NCI-H2227 (cell line): ENCODE data around the gene FZD10.

Source experiments
- DNase-seq: peaks from one replicate; lab custom pipeline; 2025; ENCODE audit not compliant: unreplicated experiment; lab: John Stamatoyannopoulos, UW

Gene FZD10

GRCh38 chr12:130162267-130162666 is at the start of gene FZD10:
FZD10 (plus strand) TSS chr12:130162464; CDS start chr12:130162943, 479 bp downstream.
- DNase-seq = no peak

DNA sequence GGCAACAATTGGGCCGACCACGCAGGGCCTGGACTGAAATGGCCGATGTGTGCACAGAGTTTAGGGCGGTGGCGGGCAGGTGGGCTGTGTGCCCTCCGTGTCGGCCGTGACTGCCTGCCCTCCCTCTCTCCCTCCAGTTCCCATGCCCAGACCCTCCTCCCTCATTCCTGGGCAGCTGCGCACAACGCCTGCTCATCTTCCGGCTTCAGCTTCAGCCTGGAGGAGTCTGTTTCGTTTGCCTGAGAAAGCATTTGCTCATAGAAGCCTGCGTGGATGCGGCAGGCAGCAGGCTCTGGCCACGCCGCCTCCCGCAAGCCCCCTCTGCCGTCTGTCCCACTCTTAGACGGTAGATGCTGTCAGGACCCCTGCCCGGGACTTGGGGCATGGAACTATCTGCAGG is 47.3 kb upstream of the FZD10 start:
- DNase-seq = no peak

DNA sequence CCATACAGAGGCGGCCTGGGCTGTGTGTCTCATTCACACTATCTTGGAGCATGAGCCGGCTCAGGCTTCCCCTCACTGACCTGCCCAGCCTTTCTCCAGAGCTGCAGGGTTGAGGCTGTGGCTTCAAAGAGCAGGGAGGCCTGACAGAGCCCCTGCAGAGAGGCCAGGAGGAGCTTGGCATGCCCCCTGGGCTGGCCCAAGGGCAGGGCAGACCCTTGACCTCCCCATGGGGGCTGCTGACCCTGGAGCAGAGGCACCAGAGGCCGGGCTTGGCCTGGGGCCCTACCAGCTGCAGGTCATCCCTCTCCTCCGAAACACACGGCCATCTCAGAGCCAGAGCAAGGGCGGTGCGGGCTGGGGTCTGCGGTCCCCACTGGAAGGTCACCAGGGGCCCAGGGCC is 46.6 kb upstream of the FZD10 start:
- no peak for DNase-seq

GRCh38 chr12:130116791-130117190 is 45.5 kb upstream of the FZD10 start:
- no peak for DNase-seq

DNA sequence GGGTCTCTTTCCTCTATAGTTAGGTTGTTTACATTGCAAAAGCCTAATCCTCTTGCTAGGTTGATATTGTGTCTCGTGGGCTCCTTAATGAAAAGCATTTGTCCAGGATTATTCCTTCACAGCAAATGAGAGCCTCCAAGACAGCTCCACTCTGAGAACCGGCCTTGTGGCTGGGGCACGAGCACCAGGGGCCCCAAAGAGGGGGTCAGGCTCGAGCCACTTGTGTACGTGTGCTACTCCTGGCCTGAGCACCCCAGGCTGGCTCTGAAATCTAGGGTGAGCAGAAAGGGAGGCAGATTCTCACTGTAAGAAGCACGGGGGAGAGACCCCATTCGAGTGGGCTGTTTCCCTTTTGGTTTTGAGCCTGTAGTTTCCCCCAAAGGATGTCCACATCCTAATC is 45.0 kb upstream of the FZD10 start:
- no peak for DNase-seq

DNA sequence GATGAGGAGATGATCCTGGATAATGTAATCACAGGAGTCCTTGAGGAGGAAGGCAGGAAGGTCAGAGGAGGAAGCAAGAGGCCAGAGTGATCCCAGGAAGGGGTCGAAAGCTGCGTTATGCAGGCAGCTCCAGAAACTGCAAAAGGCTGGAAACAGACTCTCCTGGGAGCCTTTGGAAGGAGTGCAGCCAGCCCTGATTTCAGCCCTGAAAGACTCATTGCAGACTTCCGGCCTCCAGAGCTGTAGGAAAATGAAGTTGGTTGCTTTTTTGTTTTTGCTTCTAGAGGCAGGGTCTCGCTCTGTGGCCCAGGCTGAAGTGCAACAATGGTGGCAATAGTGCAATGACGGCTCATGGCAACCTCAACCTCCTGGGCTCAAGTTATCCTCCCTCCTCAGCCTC is 44.6 kb upstream of the FZD10 start:
- no peak for DNase-seq

DNA sequence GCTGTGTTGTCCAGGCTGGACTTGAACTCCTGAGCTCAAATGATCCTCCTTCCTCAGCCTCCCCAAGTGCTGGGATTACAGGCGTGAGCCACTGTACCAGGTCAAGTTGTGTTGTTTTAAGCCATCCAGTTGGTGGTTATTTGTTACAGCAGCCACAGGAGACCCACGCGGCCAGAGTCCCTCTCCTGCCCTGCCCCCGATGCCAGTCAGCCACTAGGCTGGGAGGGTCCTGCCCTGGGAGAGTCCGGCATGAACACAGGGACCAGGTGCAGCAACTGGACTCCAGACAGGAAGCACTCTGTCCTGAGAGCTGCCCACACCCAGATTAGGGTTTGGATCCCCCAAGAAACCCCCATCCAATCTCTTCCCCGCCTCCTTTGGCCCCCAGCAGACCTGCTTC is 44.1 kb upstream of the FZD10 start:
- DNase-seq = no peak

DNA sequence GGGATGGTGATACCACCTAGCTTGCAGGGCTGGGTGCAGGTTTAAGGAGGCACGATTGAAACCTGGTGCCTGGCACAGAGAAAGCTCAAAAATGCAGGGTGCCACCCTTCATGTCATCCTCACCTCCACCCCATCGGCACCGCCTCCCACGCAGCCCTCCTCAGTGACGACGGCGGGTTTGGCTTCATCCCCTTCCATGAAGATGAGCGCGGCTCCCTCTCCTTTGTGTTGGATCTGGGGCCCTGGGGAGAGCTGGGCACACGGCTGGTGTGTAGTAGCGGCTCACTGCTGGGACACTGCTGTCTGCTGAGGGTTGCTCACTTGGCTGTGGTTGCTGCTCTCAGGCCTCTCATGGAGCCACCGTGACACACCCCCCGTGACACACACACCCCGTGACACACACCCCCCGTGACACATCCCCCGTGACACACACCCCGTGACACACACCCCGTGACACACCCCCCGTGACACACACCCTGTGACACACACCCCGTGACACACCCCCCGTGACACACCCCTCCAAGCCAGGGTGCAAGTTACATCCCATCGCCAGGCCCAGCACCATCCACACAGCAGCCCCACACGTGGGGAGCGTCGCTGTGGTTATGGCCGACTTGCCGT is 42.9 kb upstream of the FZD10 start:
- DNase-seq = no peak

DNA sequence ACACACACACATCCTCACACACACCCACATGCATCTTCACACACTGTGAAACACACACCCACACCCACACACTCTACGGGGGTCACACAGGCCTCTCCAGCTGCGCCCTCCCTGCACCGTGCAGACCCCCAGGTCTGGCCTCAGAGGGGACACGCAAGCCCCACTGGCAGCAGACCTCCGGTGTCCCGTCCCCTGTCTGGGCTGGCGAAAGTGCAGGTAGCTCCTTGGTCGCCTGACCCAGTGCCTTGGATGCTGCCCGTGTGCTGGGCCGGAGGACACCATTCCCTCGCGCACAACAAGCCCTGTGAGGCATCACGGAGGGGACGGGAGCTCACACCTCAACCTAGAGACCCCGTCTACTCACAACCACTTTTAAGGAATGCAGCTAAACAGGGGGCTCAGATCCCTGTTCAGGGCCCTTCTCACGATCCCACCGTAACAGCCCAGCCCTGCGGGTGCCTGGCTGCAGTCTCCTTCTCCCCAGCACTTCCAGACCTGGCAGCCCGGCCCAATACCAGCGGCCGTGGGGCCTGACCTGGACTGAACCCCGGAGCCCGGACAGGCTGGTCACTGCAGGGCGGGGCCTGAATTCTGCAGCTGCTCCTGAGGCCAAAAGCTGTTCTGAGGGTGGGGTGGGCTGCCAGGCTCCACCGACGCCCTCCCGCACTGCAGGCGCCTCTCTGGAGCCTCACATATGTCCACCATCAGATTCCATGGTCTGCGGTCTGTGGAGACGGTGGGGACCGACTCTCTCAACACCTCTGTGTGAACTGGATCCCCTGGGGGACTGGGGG is 42.1 kb upstream of the FZD10 start:
- DNase-seq = no peak

DNA sequence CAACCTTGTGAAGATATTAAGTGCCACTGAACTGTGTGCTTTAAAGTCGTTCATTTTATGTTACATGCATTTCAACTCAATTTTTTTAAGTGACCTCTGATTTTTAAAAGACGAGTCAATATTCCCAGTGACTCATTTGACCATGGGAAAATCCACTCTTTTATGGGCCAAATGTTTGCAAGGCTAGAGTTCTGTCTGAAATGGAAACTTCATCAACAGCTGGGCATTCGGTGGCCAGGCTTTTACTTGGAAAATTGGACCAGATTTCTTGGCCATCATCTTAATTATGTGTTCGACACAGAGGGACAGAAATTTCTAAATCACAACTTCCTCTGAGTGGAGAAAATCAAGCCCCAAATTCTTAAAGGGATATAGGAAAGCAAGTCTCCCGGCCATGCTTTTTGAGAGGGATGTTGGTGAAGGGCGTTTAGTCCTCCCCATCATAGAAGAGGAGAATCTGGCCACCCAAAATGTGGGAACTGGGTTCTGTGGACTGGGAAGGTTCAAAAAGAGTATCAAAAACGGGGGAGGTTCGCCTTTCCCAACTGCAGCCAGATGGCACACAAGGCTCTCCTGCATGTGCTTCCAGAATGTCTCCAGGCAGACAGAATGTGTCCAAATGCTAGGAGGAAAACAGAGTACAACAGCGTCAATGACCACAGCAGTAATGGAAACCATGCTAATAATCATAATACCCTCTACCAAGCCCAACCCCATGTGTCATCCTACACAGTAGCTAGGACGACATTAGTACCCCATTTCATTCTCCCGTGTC is 40.9 kb upstream of the FZD10 start:
- no peak for DNase-seq

- DNase-seq = no peak
Measured at GRCh38 chr12:130122356-130122755, 39.9 kb upstream of the FZD10 start.

GRCh38 chr12:130124106-130124505 is 38.2 kb upstream of the FZD10 start:
- DNase-seq = no peak

DNA sequence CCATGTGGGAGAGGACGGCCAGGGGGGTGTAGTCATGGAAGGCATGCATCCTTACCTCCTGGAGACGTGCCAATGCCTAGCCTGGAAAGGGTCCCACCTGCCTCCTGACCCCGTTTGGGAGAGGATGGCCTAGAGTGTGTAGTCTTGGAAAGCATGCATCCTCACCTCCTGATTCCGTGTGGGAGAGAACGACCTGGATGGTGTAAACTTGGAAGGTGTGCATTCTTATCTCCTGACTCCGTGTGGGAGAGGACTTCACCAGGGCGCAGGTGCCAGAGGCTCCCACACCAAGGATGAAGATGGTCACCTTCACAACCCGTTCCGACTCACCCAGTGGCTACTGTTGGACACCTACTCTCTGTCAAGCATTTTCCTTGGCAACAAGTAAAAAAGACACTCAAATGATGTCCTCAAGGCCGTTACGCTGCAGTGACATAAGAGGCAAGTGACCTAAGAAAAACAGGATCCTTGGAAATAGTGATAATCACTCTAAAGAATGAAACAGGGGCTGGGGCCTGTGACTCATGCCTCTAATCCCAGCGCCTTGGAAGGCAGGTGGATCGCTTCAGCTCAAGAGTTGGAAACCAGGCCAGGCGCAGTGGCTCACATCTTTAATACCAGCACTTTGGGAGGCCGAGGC is 37.5 kb upstream of the FZD10 start:
- no peak for DNase-seq

DNA sequence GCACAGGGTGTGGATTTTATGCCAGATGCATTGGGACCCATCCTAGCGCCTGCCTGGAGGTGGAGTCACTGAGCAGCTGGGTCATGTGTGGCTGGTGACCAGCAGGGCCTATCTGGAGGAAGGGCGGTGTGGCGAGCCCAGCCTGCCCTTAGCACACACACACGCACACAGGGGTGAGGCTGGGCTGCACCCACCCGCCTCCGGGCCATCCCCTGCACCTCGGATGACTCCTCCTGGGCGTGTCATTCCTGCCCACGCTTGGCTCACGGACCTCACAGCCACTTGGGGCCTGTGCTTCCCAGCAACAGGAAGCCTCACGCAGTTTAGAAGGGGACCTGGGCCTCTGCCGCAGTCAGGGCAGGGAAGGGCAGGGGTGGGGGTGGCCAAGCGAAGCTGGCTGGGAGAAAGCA is 36.2 kb upstream of the FZD10 start:
- DNase-seq = no peak

DNA sequence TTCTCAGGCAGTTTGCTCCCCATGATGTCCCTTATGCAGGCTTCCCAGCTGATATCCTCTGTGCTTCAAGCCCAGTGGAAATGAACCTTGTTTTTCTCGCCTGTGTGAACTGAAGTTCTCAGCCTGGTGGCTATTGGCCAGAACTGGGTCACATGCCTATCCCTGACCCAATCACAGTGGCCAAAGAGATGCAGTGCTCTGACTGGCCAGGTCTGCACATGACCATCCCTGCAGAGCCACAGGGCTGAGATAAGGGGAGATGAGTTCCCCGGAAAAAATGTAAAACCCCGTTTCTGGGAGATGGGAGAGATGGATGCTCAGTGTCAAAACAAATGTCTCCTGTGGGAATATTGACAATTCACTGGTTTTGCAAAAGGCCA is 34.7 kb upstream of the FZD10 start:
- DNase-seq = no peak

DNA sequence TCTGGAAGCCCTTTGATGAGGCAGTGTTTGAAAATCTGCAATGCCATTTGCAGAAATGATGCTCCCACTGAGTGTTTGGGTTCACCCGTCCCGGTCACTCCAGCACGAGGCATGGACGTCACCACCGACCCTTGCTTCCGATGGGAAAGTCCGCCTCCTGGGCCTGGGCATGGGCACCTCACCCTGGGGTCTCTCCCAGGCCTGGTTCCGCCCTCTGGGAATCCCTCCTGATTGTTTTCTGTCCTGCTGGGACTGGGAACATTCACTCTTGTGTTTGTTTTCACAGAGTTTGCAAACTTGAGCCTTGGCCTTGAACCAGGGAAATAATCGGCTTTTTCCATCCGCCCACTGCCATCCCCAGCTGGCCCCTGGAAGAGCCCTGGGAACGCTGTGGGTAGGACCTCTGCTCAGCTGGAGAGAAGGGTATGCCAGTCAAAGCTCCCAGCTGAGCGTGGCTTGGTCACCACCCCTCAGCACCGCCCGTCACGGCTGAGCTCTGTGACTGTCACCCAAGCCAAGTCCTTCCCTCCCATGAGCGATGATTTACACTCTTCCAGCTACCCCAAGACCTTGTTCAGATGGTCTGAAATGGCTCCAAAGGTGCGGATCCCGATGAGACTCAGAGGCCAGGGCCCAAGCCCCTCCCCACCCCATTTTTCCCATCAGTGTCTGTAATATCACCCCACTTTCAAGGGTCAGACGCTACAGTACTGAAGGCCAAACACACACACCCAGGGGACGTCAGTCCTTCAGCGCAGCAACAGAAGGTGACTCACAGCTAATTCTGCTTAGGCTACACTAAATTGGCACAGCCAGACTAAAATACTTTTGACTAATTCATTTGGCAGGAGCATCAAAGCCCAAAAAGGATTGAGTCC is 34.1 kb upstream of the FZD10 start:
- no peak for DNase-seq

DNA sequence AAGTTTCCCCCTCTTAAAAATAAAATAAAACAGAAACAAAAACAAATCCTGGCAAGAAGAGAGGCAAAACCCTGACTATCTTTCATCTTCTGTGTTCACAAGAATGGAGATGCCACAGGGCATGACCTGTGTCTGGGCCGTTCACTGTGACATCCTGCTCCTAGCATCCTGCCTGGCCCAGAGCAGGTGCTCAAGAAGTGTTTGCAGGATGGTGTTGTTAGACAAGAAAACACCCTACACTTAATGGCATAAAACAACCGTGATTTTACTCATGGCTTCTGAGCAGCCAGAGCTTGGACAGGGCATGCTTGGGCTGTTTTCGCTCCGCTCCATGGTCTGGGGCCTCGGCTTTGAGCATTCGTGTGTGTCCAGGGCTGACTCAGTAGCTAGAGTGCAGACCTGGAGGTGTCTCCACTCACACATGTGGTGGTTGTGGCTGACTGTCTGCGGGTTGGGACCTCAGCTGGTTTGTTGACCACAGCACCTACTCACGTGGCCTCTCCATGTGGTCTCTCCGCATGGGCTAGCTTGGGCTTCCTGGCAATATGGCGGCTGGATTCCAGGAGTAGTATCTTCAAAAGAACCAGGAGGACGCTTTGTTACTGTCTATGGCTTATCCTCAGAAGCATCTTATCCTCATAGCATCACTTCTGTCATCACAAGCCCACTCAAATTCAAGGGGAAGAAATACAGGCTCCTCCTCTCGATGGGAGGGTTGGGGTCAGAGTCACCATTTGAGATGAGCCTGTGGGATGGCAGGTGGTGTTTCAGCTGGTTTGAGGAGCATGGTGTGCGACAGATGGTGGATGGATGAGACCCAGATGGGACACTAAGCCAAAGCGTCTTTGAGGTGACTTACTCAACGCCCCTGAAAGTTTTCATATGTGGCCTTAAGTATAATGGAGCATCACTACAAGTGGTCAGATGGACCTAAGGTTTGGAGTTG is 33.2 kb upstream of the FZD10 start:
- no peak for DNase-seq

DNA sequence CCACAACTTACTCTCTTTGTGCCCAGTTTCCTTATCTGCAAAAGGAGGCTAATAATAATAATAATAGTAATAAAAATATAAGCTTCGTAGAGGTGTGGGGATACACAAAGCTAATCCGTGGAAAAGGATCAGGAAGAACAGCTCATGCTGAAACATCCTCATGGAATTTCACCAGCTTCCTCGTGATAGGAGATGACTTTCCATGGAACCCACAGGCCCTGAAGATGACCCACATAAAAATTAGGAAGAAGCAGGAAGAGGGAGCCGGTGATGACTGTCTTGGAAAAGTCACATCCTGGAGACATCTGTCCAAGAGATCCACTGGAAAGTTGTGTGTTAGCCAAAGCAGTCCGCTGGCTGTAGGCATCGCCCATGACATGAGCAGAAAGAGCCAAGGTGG is 31.9 kb upstream of the FZD10 start:
- no peak for DNase-seq

GRCh38 chr12:130131025-130131424 is 31.2 kb upstream of the FZD10 start:
- DNase-seq = no peak

DNA sequence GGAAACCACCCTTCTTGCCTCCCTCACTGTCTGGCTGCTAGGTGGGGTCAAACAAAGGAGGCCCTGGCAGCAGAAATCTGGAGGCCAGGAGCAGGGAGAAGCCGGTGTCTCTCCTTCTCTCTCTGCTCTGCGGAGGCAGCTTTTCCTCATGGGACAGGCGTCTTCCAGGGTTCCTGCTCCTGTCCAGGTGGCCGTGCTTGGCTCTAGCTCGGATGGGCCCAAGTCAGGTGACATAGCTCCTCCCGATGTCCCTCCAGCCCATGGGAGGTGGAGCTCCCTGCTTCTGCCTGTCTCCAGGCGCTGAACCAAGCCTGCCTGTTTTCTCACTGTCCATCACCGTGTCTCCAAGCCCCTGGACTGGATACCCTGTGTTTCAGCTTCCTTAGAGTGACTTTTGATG is 30.5 kb upstream of the FZD10 start:
- DNase-seq = no peak
